Measurements from ENCODE around the gene NDE1. TPM values are rescaled to one million over a fixed set of nuclear protein-coding genes. Genes with fewer than 3 reads are reported as not detected.

Gene NDE1
- polyA plus RNA-seq, 1 donor (not counting 4 experiments of a cell fraction or from before 2014, with no cell fraction given), result 37.8 TPM

GRCh38 chr16:15621889-15622288 is 28.2 kb upstream of the NDE1 start:
- Histone ChIP-seq H3K79me2 (ENCODE audit: control insufficient read depth, insufficient read depth, low read length) (no peaks in the 10 kb centered on the region), H2AFZ (ENCODE audit: control insufficient read depth, low read length) (no peak overlapping the region), H3K27me3 (ENCODE audit: control insufficient read depth, extremely low read depth, insufficient read depth, low read length) (no peaks in the 10 kb centered on the region), H3K9me3 (ENCODE audit: control insufficient read depth, low read depth, low read length) (no peaks in the 10 kb centered on the region), H3K27ac (ENCODE audit: control insufficient read depth, insufficient read depth, low read length) (no peak overlapping the region), H4K20me1 (ENCODE audit: control insufficient read depth, extremely low read depth, insufficient read depth, low read length) (no peaks in the 10 kb centered on the region), H3K4me2 (ENCODE audit: control insufficient read depth, extremely low read depth, insufficient read depth, low read depth, low read length) (no peak overlapping the region), H3K4me3 (ENCODE audit: control insufficient read depth in 2 of 3, extremely low read depth in 1 of 3, insufficient read depth in 2 of 3, low read depth in 1 of 3, low read length in 3 of 3) (no peak overlapping the region), H3K36me3 (ENCODE audit: control insufficient read depth in 2 of 2, extremely low read depth in 1 of 2, insufficient read depth in 2 of 2, low read length in 2 of 2) (peaks cover 24 to 34% of the 10 kb centered on the region in 2 experiments), H3K9ac (ENCODE audit: control insufficient read depth, extremely low read depth, insufficient read depth, low read length) (no peak overlapping the region), H3K9me1 (ENCODE audit: control insufficient read depth, extremely low read depth, insufficient read depth, low read length) (no peaks in the 10 kb centered on the region), H3K4me1 (ENCODE audit: control insufficient read depth, extremely low read depth, insufficient read depth, low read length) (no peaks in the 10 kb centered on the region)
- FAIRE-seq (no peak), DNase-seq (ENCODE audit: low read depth, low spot score) (no peak)
- TF ChIP-seq EZH2 (IDR thresholded peaks at IDR 0.05; ENCODE audit: low read length), result no peak
- no peak for TF ChIP-seq CTCF (optimal IDR thresholded peaks at IDR 0.05 in 1 of 3, IDR thresholded peaks at IDR 0.05 in 1 of 3, conservative IDR thresholded peaks at IDR 0.05 in 1 of 3; ENCODE audit: extremely low read depth in 1 of 3, insufficient read depth in 2 of 3, low read length in 3 of 3)
- dilution Hi-C loops (cut with MboI; ENCODE audit: extremely low pct_ligation_motif_present, low sequenced_read_pairs), result no loop called here

- no peak overlapping the region for H3K4me3 ChIP-seq (ENCODE audit: control insufficient read depth in 2 of 3, extremely low read depth in 1 of 3, insufficient read depth in 2 of 3, low read depth in 1 of 3, low read length in 3 of 3)
- peaks cover 27 to 29% of the 10 kb centered on the region in 2 experiments for H3K36me3 ChIP-seq (ENCODE audit: control insufficient read depth in 2 of 2, extremely low read depth in 1 of 2, insufficient read depth in 2 of 2, low read length in 2 of 2)
- H3K27me3 ChIP-seq (ENCODE audit: control insufficient read depth, extremely low read depth, insufficient read depth, low read length), result no peaks in the 10 kb centered on the region
- no peak overlapping the region for H3K9ac ChIP-seq (ENCODE audit: control insufficient read depth, extremely low read depth, insufficient read depth, low read length)
- FAIRE-seq (no peak), DNase-seq (ENCODE audit: low read depth, low spot score) (no peak)
- no peak overlapping the region for H3K27ac ChIP-seq (ENCODE audit: control insufficient read depth, insufficient read depth, low read length)
- H2AFZ ChIP-seq (ENCODE audit: control insufficient read depth, low read length), result no peak overlapping the region
- no peaks in the 10 kb centered on the region for H3K4me1 ChIP-seq (ENCODE audit: control insufficient read depth, extremely low read depth, insufficient read depth, low read length)
- no peaks in the 10 kb centered on the region for H3K79me2 ChIP-seq (ENCODE audit: control insufficient read depth, insufficient read depth, low read length)
- H3K4me2 ChIP-seq (ENCODE audit: control insufficient read depth, extremely low read depth, insufficient read depth, low read depth, low read length), result no peak overlapping the region
- dilution Hi-C loops (cut with MboI; ENCODE audit: extremely low pct_ligation_motif_present, low sequenced_read_pairs), result no loop called here
- no peaks in the 10 kb centered on the region for H4K20me1 ChIP-seq (ENCODE audit: control insufficient read depth, extremely low read depth, insufficient read depth, low read length)
- no peak for TF ChIP-seq EZH2 (IDR thresholded peaks at IDR 0.05; ENCODE audit: low read length)
- no peak for TF ChIP-seq CTCF (optimal IDR thresholded peaks at IDR 0.05 in 1 of 3, IDR thresholded peaks at IDR 0.05 in 1 of 3, conservative IDR thresholded peaks at IDR 0.05 in 1 of 3; ENCODE audit: extremely low read depth in 1 of 3, insufficient read depth in 2 of 3, low read length in 3 of 3)
- H3K9me1 ChIP-seq (ENCODE audit: control insufficient read depth, extremely low read depth, insufficient read depth, low read length), result no peaks in the 10 kb centered on the region
- no peaks in the 10 kb centered on the region for H3K9me3 ChIP-seq (ENCODE audit: control insufficient read depth, low read depth, low read length)
Measured at GRCh38 chr16:15631730-15632409, 18.2 kb upstream of the NDE1 start.

Data from keratinocyte (primary cell).